ENCODE data around the gene RBFOX1.

DNA sequence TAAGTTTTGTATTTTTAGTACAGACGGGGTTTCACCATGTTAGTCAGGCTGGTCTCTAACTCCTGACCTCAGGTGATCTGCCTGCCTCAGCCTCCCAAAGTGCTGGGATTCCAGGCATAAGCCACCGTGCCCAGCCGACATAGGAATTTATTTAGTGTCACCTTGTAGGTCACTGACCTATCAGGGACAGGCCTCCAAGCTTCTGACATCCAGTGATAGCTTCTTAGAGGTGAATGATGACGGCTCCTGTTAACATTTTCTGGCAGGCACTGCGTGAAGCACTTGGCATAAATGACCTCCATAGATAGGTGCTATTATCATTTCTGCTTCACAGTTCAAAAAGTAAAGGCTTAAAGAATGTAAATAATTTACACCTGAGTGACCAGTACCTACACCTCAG is 71.6 kb downstream of the RBFOX1 start:
- TF ChIP-seq, protein P1, sequence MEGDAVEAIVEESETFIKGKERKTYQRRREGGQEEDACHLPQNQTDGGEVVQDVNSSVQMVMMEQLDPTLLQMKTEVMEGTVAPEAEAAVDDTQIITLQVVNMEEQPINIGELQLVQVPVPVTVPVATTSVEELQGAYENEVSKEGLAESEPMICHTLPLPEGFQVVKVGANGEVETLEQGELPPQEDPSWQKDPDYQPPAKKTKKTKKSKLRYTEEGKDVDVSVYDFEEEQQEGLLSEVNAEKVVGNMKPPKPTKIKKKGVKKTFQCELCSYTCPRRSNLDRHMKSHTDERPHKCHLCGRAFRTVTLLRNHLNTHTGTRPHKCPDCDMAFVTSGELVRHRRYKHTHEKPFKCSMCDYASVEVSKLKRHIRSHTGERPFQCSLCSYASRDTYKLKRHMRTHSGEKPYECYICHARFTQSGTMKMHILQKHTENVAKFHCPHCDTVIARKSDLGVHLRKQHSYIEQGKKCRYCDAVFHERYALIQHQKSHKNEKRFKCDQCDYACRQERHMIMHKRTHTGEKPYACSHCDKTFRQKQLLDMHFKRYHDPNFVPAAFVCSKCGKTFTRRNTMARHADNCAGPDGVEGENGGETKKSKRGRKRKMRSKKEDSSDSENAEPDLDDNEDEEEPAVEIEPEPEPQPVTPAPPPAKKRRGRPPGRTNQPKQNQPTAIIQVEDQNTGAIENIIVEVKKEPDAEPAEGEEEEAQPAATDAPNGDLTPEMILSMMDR (IDR thresholded peaks at IDR 0.05; ENCODE audit: insufficient read depth, low read depth, low read length), result no peak
- no peak for TF ChIP-seq EZH2 (IDR thresholded peaks at IDR 0.05; ENCODE audit: insufficient read depth, low read length)
